22Rv1 (cell line): Measurements from ENCODE around the gene FAM217A.

Experiments used
- CTCF ChIP-seq: fragments of 450-650 bp; IDR thresholded peaks from 2 replicates; pipeline ENCODE4 v1.5.1; 2017; ENCODE audit warnings: mild to moderate bottlenecking
- ZFX ChIP-seq: fragments of 450-650 bp; IDR thresholded peaks from 2 replicates; pipeline ENCODE4 v1.6.1; 2017; ENCODE audit warnings: antibody characterized with exemption, borderline replicate concordance

- no peak for TF ChIP-seq CTCF
- no peak for TF ChIP-seq ZFX
These were observed 9.8 kb upstream of the FAM217A start for GRCh38 chr6:4088704-4089103.
